Kidney tubule cell (primary cell): ENCODE data around the gene JMJD8.
"Not testable (repeated sequence)": the region's sequence is repeated elsewhere in the genome, so short reads cannot be mapped to it uniquely, and the experiment has no call there.

Source experiments
- DNase-seq: peaks from one replicate; pipeline ENCODE4 v3.0.0-alpha.2; 2018; ENCODE audit warnings: low spot score

The JMJD8 gene

GRCh38 chr16:708959-709358, 24.8 kb upstream of the JMJD8 start:
- DNase-seq, result no peak

GRCh38 chr16:708019-708418, 23.9 kb upstream of the JMJD8 start:
- DNase-seq, result no peak

GRCh38 chr16:707062-707538, 23.0 kb upstream of the JMJD8 start:
- DNase-seq, result no peak

- no peak for DNase-seq
Measured at GRCh38 chr16:706189-707061, 22.3 kb upstream of the JMJD8 start.

GRCh38 chr16:705431-706188, 21.5 kb upstream of the JMJD8 start, which contains the start of gene FBXL16:
Gene FBXL16, minus strand, starts transcription at chr16:705801. Its CDS starts 8,396 bp downstream, at chr16:697405.
- DNase-seq, result no peak

- DNase-seq, result no peak
Measured at GRCh38 chr16:704552-705380, 20.6 kb upstream of the JMJD8 start.

GRCh38 chr16:704047-704446, 19.9 kb upstream of the JMJD8 start:
- no peak for DNase-seq

GRCh38 chr16:703406-703805, 19.3 kb upstream of the JMJD8 start:
- DNase-seq, result no peak

- no peak for DNase-seq
Measured at GRCh38 chr16:702341-702740, 18.2 kb upstream of the JMJD8 start.

- DNase-seq, result no peak
Measured at GRCh38 chr16:700684-701584, 16.8 kb upstream of the JMJD8 start.

GRCh38 chr16:698911-699671, 15.0 kb upstream of the JMJD8 start:
- DNase-seq, result no peak

- peak; percentile 88 for DNase-seq
Measured at GRCh38 chr16:695355-696089, 11.4 kb upstream of the JMJD8 start.

- no peak for DNase-seq
Measured at GRCh38 chr16:694863-695354, 10.8 kb upstream of the JMJD8 start.

GRCh38 chr16:694187-694862, 10.2 kb upstream of the JMJD8 start:
- no peak for DNase-seq

- no peak for DNase-seq
Measured at GRCh38 chr16:693766-694165, 9.6 kb upstream of the JMJD8 start.

- no peak for DNase-seq
Measured at GRCh38 chr16:693364-693763, 9.2 kb upstream of the JMJD8 start.

- no peak for DNase-seq
Measured at GRCh38 chr16:692356-693108, 8.4 kb upstream of the JMJD8 start.

GRCh38 chr16:691242-691641, 7.1 kb upstream of the JMJD8 start:
- DNase-seq, result not testable (repeated sequence)
